Lower lobe of right lung (tissue), 2 donors: ENCODE data around the gene KCNJ6. TPM values are rescaled to one million over a fixed set of nuclear protein-coding genes. Genes with fewer than 3 reads are reported as not detected.

Source experiments
- ATAC-seq, 2 donors: fragments of 200-7000 bp; cut with Tn5 transposase; one replicate each; pipeline ENCODE4 v1.9.1; 2020 to 2022; ENCODE audit warnings: mild to moderate bottlenecking in 2 of 2, moderate library complexity in 2 of 2
- DNase-seq: peaks from one replicate; pipeline ENCODE4 v3.0.0-alpha.2; 2020
- H3K27ac ChIP-seq: fragments of 200-600 bp; one replicate; pipeline ENCODE4 v1.8.0; 2022
- H3K27me3 ChIP-seq: fragments of 200-600 bp; one replicate; pipeline ENCODE4 v1.8.0; 2022; ENCODE audit warnings: low read depth
- H3K36me3 ChIP-seq: fragments of 200-600 bp; one replicate; pipeline ENCODE4 v1.8.0; 2022; ENCODE audit warnings: mild to moderate bottlenecking
- H3K4me1 ChIP-seq: fragments of 200-600 bp; one replicate; pipeline ENCODE4 v1.8.0; 2022
- H3K4me3 ChIP-seq: fragments of 200-600 bp; one replicate; pipeline ENCODE4 v1.8.0; 2022; ENCODE audit warnings: mild to moderate bottlenecking
- H3K9me3 ChIP-seq: fragments of 200-600 bp; one replicate; pipeline ENCODE4 v1.8.0; 2022
- intact Hi-C: fragments of 100-400 bp; cut with DNase I; formaldehyde crosslinking; loops from one replicate; pipeline ENCODE4 v1.11.0; 2022
- total RNA-seq: library from RNA; stranded (reverse); fragmentation: NEBNext Ultra II Directional; extraction: Animal tissue kit (Norgen Biotek cat#: 25700); gene quantifications from one replicate; pipeline ENCODE4 v1.2.1, GENCODE V29; 2021
- TF ChIP-seq, protein P1 (sequence below): fragments of 200-600 bp; IDR thresholded peaks from one replicate; pipeline ENCODE4 v1.8.0; 2022; ENCODE audit warnings: antibody characterized with exemption, mild to moderate bottlenecking
- donor health status: DM: no; HTN: yes; CAD: no; lungs with severe emphysema.

The KCNJ6 gene
- total RNA-seq, 1 donor from 2014 or later = 0.09 TPM

DNA sequence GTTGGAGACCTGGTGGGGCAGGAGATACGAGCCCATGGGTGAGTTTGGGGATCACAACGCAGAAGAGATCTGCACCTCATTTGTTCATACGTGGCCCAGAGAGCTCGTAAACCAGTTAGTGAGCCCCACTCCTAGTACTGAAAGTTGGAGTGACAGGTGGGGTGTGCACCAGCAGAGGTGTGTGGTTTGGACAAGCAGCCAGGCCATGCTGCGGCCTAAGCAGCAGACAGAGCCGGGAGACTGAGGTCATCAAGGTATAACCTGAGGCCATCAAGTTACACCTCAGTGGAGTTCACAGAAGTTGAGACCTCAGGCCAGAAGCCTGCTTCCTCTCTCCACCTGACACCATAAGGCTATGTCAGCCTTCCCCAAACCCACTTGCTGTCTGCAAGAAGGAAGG, 27.6 kb downstream of the KCNJ6 start:
- H3K36me3 ChIP-seq = no peaks in the 10 kb centered on the region

DNA sequence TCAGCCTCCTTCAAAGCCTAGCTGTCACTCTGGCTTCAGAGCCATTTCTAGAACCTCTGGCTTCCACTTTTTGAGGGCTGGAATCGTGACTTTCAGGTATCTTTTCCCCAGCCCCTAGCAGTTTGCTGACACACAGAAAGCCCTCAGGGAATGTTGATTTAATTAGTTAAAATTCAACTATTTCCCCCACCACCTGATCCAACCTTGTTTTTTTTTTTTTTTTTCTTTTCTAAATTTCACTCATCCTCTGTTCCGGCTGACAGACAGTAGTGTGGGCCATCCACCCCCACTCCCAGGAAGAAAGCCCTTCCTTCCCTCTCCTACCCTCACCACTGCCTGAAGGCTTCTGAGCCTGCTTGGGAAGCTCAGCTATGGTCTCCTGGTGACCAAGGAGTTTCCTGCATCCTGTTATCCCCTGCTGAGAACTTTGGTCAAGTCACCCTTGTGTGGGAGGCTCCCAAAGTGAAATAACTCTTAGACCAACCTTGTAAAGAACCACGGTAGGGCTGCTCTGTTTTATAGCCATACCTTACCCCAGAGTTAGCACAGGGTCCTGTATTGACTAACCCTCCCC, 29.4 kb downstream of the KCNJ6 start:
- Histone ChIP-seq H3K4me1 (no peaks in the 10 kb centered on the region), H3K27ac (no peak overlapping the region), H3K9me3 (no peaks in the 10 kb centered on the region), H3K36me3 (no peaks in the 10 kb centered on the region), H3K4me3 (no peak overlapping the region), H3K27me3 (peaks cover 9% of the 10 kb centered on the region)
- TF ChIP-seq, protein P1, sequence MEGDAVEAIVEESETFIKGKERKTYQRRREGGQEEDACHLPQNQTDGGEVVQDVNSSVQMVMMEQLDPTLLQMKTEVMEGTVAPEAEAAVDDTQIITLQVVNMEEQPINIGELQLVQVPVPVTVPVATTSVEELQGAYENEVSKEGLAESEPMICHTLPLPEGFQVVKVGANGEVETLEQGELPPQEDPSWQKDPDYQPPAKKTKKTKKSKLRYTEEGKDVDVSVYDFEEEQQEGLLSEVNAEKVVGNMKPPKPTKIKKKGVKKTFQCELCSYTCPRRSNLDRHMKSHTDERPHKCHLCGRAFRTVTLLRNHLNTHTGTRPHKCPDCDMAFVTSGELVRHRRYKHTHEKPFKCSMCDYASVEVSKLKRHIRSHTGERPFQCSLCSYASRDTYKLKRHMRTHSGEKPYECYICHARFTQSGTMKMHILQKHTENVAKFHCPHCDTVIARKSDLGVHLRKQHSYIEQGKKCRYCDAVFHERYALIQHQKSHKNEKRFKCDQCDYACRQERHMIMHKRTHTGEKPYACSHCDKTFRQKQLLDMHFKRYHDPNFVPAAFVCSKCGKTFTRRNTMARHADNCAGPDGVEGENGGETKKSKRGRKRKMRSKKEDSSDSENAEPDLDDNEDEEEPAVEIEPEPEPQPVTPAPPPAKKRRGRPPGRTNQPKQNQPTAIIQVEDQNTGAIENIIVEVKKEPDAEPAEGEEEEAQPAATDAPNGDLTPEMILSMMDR = no peak
- ATAC-seq (no peak), DNase-seq (no peak)
- intact Hi-C loops = no loop called here

More for the DNA sequence above, 27.6 kb downstream of the KCNJ6 start:
- DNase-seq (no peak), ATAC-seq (no peak)
- TF ChIP-seq, protein P1 = no peak
- no peaks in the 10 kb centered on the region for H3K4me1 ChIP-seq
- H3K9me3 ChIP-seq = no peaks in the 10 kb centered on the region
- no peak overlapping the region for H3K4me3 ChIP-seq
- no peak overlapping the region for H3K27ac ChIP-seq
- intact Hi-C loops = no loop called here
- peaks cover 9% of the 10 kb centered on the region for H3K27me3 ChIP-seq

DNA sequence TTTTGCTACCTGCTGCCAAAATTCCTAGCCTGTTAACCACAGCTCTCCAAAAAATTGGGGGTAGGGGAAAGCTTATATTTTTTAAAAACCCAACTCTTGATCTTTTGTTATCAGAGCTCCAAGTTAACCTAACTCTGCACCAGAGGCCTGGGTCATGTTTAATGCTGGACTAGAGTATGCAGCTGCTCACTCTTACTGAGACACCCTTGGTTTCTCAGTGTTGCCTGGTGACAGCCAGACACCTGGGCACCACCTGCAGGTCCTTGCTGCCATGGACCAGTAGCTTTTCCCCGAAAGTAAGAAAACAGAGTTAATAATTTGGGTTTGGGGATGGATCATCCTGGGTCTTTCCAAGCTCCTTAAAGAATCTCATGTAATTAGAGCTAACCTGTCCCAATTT, 30.1 kb downstream of the KCNJ6 start:
- Histone ChIP-seq H3K27ac (no peak overlapping the region), H3K9me3 (no peaks in the 10 kb centered on the region), H3K36me3 (no peaks in the 10 kb centered on the region), H3K27me3 (peaks cover 9% of the 10 kb centered on the region), H3K4me1 (no peaks in the 10 kb centered on the region), H3K4me3 (no peak overlapping the region)
- TF ChIP-seq, protein P1 = no peak
- ATAC-seq (no peak), DNase-seq (no peak)
- intact Hi-C loops = no loop called here

DNA sequence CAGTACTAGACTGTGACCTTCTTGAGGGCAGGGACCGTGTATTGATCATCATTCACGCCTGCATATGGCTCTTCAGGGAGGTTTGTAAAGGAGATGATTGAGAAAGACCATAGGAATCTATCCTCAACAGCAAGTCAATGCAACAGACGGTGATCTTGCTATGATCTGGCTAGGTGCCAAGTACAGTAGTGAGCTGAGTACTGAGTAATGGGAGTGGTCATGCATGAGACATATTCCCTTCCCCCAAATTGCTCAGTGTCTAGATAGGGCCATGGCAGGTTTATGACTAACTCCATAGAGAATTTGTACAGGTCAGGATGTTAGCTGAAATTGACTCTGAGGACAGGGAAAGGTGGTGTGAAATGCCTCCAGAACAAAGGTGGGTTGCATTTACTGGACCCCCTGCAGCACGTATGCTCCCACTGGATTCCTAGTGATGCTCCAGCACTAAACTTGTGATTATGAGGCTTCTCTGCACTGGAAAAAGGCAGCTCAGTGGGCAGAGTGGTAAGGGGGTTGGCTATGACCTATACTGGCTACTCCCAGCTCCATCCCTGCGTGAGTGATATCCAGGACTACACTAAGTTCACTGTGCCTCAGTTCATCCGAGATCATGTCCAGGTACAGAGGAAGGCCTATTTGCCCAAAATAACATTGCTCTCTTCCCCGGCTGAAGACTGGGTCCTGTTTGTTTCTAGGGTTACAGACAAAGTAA, 37.2 kb downstream of the KCNJ6 start:
- intact Hi-C loops = no loop called here
- H3K9me3 ChIP-seq = no peaks in the 10 kb centered on the region
- H3K27ac ChIP-seq = no peak overlapping the region
- no peaks in the 10 kb centered on the region for H3K36me3 ChIP-seq
- H3K4me1 ChIP-seq = no peaks in the 10 kb centered on the region
- TF ChIP-seq, protein P1 = no peak
- no peak for DNase-seq
- no peak for ATAC-seq
- no peaks in the 10 kb centered on the region for H3K27me3 ChIP-seq
- no peak overlapping the region for H3K4me3 ChIP-seq

DNA sequence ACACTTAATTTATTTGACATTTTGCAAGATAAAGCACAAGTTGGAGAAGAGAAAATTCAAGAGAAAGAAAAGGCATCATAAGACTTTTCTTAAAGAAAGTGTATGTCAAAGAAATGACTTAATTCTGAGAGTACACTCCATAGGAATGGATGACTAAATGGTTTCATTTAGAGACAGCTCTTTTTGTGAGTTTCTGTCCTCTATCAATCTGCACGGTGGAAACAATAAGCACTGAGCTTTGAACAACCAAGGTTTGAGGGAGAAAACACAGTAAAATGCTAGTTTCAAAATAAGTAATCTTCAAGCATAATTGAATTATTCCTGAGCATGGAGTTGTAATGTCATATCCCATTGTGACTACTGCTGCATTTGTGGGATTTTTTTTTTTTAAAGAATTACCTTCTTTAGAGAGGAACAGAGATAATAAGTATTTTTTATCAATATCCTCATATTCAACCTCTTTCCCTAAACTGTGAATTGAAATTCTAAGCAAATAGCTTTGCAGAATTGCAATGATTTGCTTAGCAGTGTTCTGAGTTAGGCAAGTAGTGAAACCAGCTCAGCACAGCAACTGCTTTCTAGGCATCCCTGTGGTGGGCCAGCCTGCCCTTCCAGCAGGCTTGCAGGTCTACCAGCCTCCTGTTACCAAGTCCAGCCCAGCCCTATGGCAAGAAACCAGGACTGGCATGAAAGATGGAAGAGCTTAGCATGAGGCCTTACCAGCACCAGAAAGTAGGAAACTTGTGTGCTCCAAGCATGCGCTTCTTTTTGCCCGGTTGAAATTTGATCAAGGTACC, 38.2 kb downstream of the KCNJ6 start:
- TF ChIP-seq, protein P1 = no peak
- no peak for DNase-seq
- H3K27ac ChIP-seq = no peak overlapping the region
- H3K9me3 ChIP-seq = no peaks in the 10 kb centered on the region
- no peaks in the 10 kb centered on the region for H3K27me3 ChIP-seq
- H3K36me3 ChIP-seq = no peaks in the 10 kb centered on the region
- no peaks in the 10 kb centered on the region for H3K4me1 ChIP-seq
- ATAC-seq = no peak
- no peak overlapping the region for H3K4me3 ChIP-seq
- intact Hi-C loops = no loop called here
